ENCODE data around the gene ALK. TPM values are rescaled to one million over a fixed set of nuclear protein-coding genes. Genes with fewer than 3 reads are reported as not detected.

The ALK gene
- total RNA-seq, 1 donor from 2014 or later, result not detected

DNA sequence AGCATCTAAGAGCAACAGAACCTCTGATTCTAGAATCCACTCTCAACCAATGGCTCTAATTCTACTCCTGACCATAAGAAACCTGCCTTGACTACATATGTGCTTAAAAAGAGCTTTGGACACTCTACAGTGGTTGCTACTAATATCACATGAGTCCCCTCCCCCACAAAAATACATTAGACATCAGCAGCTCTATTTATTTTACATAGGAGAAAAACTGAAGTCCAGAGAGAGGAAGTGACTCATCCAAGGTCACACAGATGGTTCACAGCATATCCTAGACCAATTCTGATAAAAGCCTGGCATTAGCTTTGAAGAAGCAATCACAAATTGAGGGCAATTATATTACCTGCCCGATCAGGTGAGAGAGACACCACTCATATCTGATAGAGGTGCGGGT lies 49.8 kb downstream of the ALK start:
- H3K27me3 Mint-ChIP-seq, result peaks cover 8% of the 10 kb centered on the region
- H3K4me3 Mint-ChIP-seq (ENCODE audit: low read depth), result no peak overlapping the region
- no peaks in the 10 kb centered on the region for H3K9me3 Mint-ChIP-seq (ENCODE audit: low read depth)
- no peak for TF ChIP-seq CTCF (IDR thresholded peaks at IDR 0.05; ENCODE audit: unreplicated experiment)
- no peaks in the 10 kb centered on the region for H3K36me3 Mint-ChIP-seq (ENCODE audit: insufficient read depth)
- no peak for DNase-seq (ENCODE audit: low spot score, unreplicated experiment)
- no peaks in the 10 kb centered on the region for H3K4me1 Mint-ChIP-seq (ENCODE audit: low read depth)
- no peak overlapping the region for H3K27ac Mint-ChIP-seq

DNA sequence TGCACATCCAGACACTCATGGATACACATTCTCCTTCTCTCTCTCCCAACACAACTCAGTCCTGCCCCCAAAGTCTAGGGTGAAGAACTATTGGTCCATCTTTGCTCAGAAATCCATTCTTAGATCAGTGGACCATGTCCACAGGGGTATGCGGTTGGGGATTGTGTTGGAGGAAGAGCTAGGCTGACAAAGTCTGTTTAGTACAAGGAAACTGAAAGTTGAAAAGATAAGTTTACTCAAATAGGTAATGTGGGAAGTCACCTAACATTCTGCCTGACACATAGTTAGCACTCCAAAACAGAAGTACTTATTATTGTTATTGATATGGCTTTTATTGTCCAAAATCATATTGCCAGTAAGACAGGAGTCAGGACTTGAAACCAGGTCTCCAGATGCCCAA lies 55.9 kb downstream of the ALK start:
- Mint-ChIP-seq H3K9me3 (ENCODE audit: low read depth) (no peaks in the 10 kb centered on the region), H3K36me3 (ENCODE audit: insufficient read depth) (no peaks in the 10 kb centered on the region)

DNA sequence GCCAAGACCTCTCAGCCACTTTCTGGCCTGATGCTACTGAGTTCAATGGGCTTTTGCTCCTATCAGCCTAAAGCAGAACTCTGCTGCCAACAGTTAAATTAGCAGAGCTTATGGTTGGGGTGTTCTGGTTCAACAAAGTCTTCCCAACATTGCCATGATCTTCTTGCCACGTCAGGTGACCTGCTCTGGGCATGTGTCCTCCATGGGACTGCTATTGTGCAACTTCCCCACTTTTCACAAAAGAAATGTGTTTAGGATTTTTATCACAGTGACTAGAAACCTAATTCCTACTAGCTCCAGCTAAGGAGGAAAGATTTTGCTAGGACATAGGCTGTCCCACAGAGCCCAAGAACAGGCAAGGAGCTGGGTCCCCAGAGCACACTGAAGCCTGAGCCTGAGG lies 56.4 kb downstream of the ALK start:
- no peaks in the 10 kb centered on the region for H3K4me1 Mint-ChIP-seq (ENCODE audit: low read depth)
- no peak for TF ChIP-seq CTCF (IDR thresholded peaks at IDR 0.05; ENCODE audit: unreplicated experiment)
- H3K4me3 Mint-ChIP-seq (ENCODE audit: low read depth), result no peak overlapping the region
- H3K27ac Mint-ChIP-seq, result no peak overlapping the region
- peaks cover 4% of the 10 kb centered on the region for H3K27me3 Mint-ChIP-seq
- H3K36me3 Mint-ChIP-seq (ENCODE audit: insufficient read depth), result no peaks in the 10 kb centered on the region
- no peaks in the 10 kb centered on the region for H3K9me3 Mint-ChIP-seq (ENCODE audit: low read depth)
- DNase-seq (ENCODE audit: low spot score, unreplicated experiment), result no peak

More for the DNA sequence above, 55.9 kb downstream of the ALK start:
- no peak for DNase-seq (ENCODE audit: low spot score, unreplicated experiment)
- TF ChIP-seq CTCF (IDR thresholded peaks at IDR 0.05; ENCODE audit: unreplicated experiment), result no peak
- Mint-ChIP-seq H3K27ac (no peak overlapping the region), H3K4me1 (ENCODE audit: low read depth) (no peaks in the 10 kb centered on the region), H3K27me3 (peaks cover 4% of the 10 kb centered on the region), H3K4me3 (ENCODE audit: low read depth) (no peak overlapping the region)

- Mint-ChIP-seq H3K4me3 (ENCODE audit: low read depth) (no peak overlapping the region), H3K9me3 (ENCODE audit: low read depth) (no peaks in the 10 kb centered on the region), H3K27me3 (peaks cover 12% of the 10 kb centered on the region), H3K27ac (no peak overlapping the region), H3K4me1 (ENCODE audit: low read depth) (no peaks in the 10 kb centered on the region), H3K36me3 (ENCODE audit: insufficient read depth) (no peaks in the 10 kb centered on the region)
- TF ChIP-seq CTCF (IDR thresholded peaks at IDR 0.05; ENCODE audit: unreplicated experiment), result no peak
- no peak for DNase-seq (ENCODE audit: low spot score, unreplicated experiment)
Observed at GRCh38 chr2:29855924-29856639, 65.3 kb downstream of the ALK start.

GRCh38 chr2:29850794-29851193 lies 70.6 kb downstream of the ALK start:
- no peak for DNase-seq (ENCODE audit: low spot score, unreplicated experiment)
- no peak overlapping the region for H3K27ac Mint-ChIP-seq
- TF ChIP-seq CTCF (IDR thresholded peaks at IDR 0.05; ENCODE audit: unreplicated experiment), result no peak
- no peaks in the 10 kb centered on the region for H3K9me3 Mint-ChIP-seq (ENCODE audit: low read depth)
- H3K36me3 Mint-ChIP-seq (ENCODE audit: insufficient read depth), result no peaks in the 10 kb centered on the region
- peaks cover 16% of the 10 kb centered on the region for H3K27me3 Mint-ChIP-seq
- H3K4me3 Mint-ChIP-seq (ENCODE audit: low read depth), result no peak overlapping the region
- no peaks in the 10 kb centered on the region for H3K4me1 Mint-ChIP-seq (ENCODE audit: low read depth)
